Renal cortex interstitium (tissue), 11 donors: ENCODE measurements around the gene SSTR3. TPM values are rescaled to one million over a fixed set of nuclear protein-coding genes. Genes with fewer than 3 reads are reported as not detected.
A peak's percentile ranks its signal among the peaks of the same experiment; 100 is the strongest.

Experiments used
- DNase-seq, 11 donors: peaks; one replicate each; pipeline ENCODE4 v3.0.0-alpha.2; 2013; ENCODE audit warnings: low read depth in 9 of 11, low spot score in 4 of 11; ENCODE audit errors: extremely low read depth in 1 of 11
- polyA plus RNA-seq, 3 donors: library from polyadenylated mRNA; unstranded; fragments of 120-200 nt; gene quantifications; one replicate each; pipeline ENCODE4 v1.2.1, GENCODE V29; 2013; ENCODE audit not compliant: insufficient read length in 3 of 3

SSTR3 gene
- polyA plus RNA-seq, 3 donors = 0.68 to 1.2 (median 0.76) TPM

DNA sequence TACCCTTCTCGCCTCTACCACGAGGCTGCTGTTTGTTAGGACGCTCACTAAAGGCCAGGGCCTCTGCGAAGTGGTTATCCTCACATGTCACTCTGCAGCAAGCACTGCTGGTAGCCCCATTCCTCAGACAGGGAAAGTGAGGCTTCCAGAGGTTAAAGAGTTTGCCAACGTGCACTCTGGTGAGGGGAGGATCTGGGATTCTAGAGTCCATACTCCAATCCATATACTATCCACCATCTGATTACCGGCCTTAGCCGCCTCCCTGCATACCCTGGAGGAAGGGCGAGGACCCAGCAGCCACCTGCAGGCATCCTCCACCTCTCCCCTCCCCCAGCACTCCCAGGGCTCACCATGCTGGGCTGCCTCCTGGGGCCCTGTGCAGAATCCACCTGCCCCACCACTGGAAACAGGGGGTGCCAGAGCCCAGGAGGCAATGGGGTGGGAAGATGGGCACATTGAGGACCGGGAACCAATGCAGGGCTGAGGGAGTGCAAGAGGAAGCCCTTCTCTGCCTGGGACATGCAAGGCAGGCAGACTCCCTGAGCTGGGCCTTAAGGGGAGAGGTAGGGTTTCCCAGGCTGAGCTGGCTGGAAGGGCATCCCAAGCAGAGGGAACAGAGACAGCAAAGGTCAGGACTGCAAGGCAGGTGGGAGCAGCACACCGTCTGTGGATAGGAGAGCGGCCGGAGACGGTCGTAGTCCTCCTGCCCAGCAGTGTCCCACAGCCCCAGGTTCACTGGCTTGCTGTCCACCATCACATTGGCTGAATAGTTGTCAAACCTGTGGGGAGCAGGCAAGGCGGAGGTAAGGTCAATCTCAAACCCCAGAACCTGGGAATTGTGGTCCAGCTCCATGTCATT, 20.1 kb upstream of the SSTR3 start:
- no peak for DNase-seq

DNA sequence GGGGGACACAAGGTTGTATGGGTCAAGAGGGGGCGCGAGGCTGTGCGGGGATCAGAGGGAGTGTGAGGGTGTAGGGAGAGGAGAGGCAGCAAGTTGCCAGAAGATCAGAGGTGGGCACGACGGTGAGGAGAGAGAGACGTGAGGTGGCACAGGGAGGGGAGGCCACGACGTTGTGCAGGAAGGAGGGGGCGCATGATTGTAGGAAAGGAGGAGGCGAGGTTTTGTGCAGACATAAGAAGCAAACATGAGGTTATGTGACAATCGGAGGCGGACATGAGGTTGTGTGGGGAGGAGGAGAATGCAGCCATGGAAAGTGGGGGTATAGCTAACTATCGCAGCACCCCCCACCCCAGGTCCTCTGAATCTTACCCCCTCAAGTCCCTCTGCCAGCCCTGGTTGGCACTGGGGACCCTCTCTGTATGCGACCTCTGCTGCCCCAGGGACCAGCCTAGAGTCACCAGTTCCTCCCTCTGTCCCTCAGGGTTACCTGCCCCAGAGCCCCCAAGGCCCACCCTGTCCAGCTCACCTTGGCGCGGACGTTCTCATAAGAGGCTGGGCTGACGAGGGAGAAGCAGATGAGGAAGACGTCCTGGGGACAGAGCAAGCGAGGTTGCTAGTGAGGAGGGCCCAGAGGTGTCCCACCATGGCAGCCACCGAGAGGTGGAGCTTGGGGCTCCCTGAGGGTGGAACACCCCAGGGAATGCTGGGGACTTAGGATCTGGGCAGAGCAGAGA, 19.3 kb upstream of the SSTR3 start:
- no peak for DNase-seq

DNA sequence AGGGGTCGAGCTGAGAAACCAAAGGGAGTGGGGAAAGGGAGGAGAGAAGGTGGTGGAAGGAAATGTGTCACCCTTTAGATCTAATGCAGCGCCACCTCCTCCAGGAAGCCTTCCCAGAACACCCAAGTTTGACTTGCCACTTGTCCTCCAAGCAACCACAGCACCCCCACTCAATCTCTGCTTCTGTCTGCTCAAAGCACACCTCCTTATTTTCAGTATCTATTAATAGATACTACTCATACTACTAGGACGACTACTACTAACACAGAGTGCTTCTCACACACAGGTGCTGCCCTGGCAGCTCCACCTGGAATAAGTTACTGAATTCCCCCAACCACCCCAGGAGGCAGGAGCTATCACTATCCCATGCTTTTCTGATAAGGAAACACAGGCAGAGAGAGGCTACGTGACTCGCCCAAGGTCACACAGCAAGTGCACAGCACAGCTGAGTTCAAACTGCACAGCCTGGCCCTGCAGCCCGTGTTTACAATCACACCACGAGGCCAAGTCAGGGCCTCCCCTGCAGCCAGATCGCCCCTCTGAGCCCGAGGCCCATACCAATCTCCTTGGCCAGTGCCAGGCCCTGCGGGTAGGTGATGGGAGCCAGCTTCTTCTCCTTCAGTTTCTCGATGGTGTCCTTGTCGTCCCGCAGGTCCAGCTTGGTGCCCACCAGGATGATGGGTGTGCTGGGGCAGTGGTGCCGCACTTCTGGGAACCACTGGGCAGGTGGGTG, 18.6 kb upstream of the SSTR3 start:
- DNase-seq = no peak

DNA sequence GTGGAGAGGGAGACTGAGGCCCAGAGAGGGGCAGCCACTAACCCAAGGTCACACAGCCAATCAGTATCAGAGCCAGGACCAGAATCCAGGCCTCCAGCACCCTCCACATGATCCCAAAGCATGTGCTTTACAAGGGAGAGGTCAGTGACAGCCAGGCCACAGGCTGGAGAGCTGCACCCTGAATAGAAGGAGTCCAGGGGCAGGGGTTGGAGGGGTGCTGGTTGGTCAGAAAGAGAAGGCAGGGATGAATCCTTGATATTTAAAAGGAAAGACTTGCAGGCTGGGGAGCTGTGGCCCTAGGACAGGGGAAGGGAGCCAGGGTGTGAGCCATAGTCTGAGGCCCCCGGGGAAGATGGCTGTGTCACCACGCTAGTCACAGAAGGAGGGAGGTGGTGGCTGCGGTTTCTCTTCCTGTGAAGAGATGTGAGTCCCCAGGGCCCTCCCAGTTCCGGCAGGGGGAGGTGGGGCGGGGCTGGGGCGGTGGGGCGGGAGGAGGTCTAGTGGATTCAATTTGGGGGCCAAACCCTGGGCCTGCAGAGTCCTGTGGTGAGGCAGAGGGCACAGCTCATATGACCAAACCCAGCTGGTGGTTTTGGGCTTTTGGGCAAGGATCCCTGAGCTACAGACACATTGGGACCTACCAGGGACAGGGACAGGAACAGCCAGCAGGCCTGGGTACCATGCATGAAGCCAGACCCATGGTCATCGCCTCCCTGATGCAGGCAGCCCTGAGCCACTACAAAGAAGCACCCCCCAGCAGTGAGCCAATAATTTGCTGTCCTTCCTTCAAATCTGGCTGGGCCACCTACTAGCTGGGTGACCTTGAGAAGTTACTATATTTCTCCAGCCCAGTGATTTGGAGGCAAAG, 17.8 kb upstream of the SSTR3 start:
- no peak for DNase-seq

DNA sequence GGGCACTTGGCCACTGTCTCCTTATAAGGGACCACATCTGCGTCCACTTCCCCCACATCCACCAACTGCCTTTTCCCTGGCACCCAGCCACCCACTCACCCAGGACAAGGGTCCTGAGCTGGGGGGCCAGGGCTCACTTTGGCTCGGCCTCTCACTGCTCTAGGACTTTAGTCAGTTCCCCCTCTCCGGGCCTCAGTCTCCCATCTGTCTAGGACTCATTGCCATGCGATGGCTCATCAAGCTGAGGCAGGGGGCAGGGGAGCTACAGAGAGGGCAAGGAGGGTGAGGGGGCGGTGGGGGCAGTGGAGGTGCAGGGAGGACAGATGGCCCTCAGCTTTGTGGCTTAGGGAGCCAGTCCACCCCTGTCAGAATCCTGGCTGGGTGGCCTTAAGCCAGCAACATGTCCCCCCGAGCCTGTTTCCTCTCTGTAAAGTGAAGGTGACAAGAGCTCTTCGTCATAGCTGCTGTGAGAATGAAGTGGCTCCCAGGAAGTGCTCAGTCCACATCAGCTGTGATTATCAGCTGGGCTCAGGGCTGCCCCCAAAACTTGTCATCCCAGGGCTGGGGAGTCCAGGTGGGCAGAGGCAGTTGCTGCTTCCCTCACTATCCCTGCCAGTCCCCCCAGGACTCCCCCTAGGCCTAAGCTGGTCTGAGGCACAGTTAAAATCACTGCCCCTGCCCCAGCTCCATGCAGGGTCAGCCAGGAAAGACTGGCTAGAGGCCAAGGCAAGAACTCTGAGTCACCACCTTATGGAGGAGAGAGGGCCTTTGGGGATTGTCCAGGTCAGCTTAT, 16.9 kb upstream of the SSTR3 start:
- DNase-seq = no peak

DNA sequence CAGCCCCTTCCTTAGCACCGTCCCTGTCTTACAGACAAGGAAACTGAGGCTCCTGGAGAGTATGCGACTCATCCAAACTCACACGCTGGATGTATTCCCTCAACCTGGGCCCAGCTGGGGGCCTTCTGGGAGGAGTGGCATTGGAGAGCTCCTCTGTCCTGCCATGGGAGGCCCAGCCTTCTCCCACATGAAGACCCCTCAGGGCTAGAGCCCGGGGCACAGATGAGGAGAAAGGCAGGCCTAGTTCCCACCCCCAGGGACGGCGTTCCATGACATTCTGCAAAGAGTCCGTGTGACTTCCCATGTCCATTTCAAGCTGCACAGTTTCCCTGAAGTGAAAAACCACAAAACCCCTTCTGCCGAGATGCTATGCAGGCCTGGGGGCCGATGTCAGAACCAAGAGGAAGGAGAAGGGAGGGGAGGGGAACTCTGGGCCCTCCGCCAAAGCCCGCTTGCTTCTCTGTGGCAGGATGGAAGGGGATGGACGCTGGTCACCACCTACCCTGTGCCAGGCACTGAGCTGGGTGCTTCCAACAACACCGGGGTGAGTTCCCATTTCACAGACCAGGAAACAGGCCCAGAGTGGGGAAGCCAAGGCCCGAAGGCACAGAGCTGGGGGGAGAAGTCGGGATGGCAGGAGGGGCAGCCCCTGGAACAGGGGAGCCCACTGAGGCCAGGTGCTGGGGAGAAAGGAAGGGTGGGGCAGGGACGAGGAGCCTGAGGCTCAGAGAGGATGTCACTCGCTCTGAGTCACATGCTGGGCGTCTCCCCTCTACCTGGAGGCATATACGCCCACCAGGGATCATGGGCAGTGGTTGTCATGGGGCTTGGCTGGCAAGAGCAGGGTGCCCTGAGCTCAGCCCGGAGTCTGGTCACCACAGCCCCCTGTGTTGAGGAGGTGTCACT, 16.1 kb upstream of the SSTR3 start:
- DNase-seq = peak in 1 of 11 donors; percentile 18

DNA sequence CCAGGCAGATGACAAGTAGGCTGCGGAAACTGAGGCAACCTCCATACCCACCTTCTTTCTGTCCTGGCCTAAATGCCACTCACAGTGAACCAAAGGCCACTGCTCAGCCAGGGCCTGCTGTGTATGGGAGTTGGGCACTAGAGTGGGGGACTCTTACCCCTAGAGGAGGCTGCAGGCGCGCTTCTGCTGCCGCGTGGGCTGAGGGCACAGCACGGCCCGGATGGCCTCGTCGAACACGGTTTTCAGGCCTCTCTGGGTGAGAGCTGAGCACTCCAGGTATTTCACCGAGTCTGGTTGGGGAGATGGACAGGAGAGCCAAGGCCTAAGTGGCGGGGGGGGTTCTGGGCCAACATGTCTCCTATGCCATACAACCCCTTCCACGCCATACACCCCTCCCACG, 14.2 kb upstream of the SSTR3 start:
- no peak for DNase-seq

DNA sequence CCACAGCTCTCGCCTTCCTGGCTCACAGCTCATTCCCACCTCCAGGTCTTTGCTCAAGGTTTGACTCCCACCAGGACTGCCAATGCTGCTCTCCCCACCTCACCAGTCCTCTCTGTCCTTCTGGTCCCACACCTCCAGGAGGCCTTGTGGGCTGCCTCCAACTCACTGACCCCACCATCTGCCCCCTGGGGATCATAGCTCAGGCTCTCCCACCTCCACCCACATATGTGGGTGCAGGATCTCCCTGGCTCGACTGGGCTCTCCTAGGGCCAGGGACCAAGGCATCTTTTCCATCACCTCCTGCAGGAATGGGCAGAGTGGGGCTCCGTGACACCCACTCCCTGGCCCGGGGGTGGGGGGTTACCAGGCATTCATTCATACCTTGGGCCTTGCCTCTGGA, 13.8 kb upstream of the SSTR3 start:
- no peak for DNase-seq

DNA sequence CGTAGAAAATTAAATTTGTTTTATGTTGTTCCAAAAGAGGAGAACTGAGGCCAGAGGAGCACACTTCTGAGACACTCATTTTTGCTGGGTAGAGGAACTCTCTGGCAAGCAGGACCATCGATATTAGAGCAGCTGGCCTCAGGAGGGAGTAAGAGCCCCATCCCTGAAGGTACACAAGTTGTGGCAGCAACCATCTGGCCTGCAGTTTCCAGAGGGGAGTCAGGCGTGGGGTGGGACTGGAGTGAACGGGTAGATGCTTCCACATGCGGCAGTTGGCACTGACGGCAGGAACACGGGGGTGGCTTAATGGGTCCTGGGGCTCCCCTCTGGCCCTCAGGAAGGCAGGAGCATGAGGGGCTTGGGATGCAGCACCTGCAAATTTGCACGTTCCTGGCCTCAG, 13.2 kb upstream of the SSTR3 start:
- DNase-seq = no peak

DNA sequence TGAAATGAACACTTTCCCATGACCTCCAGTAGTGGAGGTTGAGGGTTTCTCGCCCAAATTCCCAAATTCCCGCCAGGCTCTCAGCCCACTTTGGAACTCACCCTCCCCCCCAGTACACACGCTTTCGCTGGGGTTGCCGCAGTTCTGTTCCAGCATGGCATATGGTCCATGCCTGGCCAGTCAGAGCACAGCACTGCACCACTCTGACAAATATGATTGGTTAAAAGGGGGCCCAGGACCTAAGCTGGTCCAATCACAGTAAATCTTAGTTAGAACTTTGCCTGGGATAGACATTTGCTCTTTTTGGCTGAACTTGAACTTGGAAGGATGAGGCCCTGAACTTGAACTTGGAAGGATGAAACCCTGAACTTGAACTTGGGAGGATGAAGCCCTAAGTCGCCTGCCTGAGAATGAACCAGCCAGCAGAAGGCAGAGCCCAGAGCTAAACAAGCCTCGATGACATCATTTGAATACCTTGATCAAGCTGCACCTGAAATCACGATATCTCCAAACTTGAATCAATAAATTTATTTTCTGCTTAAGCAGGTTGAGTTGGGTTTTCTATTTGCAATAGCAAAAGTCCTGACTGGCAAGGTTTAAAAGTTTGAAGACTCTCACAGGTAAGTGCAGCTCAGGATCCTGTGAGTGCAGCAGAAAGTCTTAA, 12.6 kb upstream of the SSTR3 start:
- no peak for DNase-seq

DNA sequence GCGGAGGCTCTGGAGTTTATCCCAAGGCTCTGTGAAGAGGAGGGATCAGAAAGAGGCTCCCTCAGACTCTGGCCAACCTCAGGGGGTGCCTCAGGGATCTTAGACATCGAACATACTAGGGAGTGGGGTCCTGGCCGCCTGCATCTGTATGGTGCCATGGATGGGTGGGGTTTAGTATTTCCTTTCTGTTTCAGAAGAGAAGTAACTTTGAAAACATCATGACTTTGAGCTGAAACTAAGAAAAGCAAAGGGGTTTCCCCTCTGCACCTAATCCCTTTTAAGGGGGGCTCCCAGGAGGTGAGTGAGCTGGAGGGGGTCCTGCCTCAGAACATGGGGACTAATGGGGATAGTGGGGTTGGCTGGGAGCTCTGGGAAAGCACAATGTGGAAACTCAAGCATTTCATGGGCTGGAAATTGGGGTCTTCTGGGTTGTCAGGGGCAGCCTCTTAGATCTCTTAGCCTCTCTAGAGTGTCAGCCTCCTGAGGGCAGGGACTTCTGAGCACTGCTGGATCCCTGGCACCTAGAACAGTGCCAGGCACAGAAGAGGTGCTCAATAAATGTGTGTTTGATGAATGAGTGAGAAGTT, 11.8 kb upstream of the SSTR3 start:
- no peak for DNase-seq

DNA sequence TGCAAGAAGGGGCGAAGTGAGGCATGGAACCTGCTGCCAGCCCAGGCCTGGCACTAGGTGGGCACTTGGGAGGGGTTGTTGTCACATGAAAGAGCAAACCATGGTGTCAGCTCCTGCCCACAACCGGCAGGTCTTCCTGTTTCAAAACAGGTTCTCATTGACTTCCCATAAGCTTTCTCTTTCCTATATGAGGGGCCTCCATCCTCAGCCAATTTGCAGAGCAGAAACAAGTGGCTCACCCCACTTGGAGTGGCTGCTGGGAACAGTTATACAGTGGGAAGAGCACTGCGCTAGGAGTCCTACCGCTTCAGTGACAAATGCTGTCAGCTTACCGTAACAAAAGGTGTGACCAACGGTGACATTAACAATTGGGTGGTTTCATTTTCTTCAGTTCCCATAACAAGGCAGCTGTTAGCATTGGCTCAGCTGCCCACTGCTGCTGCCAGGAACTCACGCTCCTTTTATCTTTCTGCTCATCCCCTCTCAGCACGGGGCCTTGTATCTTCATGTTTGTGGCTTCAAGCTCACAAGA, 10.2 kb upstream of the SSTR3 start:
- DNase-seq = no peak

DNA sequence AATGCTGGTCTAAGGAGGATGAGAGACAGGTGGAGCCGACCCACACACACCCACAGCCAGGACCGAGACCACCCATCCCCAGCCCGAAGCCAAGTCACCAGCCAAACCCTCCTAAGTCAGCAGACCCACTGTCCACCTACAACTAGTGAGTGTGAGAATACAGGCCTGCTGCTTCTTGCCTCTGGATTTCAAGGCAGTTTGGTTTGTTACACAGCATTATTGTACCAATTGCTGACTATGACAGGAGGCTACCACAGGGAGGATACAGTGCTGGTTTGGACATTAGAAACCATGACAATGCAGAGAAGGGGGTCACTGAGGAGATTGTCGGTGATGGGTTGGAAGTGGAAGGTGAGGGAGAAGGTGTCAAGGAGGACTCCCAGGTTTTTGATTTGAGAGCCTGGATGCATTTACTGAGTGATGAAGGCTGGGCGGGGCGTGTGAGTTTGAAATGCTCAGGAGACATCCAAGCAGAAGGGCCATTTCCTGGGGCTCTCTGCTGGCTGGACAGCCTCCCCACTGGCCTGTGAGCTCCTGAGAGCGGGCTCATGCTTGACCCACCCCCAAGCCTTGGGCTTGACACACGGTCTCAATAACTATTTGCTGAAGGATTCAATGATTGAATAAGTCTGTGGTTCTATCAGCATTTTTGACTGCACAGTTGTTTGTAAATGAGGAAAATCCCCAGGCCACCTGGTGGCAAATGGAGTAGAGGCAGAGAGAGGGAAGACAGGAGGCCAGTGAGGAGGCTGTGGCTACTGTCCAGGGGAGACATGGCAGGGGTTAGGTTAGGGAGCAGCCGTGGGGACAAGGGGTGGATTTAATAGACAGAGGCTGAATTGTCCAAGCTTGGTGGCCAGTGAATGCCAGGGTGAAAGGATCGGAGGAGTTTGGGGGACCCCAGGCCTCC, 9.4 kb upstream of the SSTR3 start:
- DNase-seq = no peak

DNA sequence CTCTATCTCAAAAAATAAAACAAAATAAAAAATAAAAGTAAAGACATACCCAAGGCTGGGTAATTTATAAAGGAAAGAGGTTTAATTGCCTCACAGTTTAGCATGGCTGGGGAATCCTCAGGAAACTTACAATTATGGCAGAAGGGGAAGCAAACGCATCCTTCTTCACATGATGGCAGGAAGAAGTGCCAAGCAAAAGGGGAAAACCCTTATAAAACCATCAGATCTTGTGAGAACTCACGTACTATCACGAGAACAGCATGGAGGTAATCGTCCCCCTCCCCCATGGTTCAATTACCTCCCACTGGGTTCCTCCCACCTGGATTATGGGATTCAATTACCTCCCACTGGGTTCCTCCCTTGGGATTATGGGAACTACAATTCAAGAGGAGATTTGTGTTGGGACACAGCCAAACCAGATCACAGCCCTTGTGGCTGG, 8.3 kb upstream of the SSTR3 start:
- DNase-seq = no peak

DNA sequence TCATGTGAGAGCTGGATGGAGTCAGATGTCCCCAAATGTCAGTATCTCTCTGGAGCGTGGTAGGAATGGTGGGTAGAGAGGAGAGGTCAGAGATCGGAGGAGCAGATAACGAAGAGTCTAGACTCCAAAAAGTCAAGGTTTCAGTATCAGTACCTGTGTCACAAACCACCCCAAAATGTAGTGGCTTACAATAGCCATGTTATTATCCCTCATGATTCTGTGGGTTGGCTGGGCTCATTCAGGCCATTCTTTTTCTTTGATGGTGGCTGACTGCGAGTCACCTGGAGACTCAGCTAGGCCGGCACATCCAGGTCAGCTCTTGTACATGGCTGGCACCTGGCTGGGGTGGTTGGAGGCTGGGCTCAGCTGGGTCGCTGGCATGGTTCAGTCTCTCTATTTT, 7.3 kb upstream of the SSTR3 start:
- no peak for DNase-seq
